Measurements from ENCODE around the gene RNF8. TPM values are rescaled to one million over a fixed set of nuclear protein-coding genes. Genes with fewer than 3 reads are reported as not detected.

The RNF8 gene
- total and polyA plus RNA-seq, 9 donors, result 13.5 to 23.1 (median 16.2) TPM

DNA sequence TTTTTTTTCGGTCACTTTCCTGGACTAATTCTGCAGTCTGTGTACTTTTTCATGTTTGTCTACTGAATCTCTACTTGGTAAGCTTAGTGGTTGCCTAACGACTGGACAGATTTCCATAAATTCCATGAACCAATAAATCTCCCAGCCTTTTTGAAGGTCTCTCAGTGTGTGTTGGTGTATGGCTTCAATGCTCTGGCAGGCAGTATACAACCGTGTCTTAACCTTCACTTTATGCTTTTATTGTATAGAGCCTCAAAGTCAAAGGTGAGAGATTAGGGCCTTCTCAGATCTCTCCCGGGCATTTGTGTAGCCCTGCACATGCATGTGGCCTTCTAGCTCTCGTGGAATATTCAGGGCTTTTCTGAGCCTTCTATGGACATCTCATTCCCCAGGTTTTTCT lies 64.9 kb downstream of the RNF8 start:
- Histone ChIP-seq H3K4me1 (ENCODE audit: control insufficient read depth, insufficient read depth, low read length) (no peaks in the 10 kb centered on the region), H3K9me3 (replicated peaks; ENCODE audit: control insufficient read depth, low read depth, low read length) (peaks cover 2% of the 10 kb centered on the region), H3K4me3 (ENCODE audit: low read length) (no peak overlapping the region), H3K36me3 (ENCODE audit: control insufficient read depth, insufficient read depth, low read length) (no peaks in the 10 kb centered on the region), H3K27ac (ENCODE audit: low read length) (no peak overlapping the region), H3K27me3 (ENCODE audit: control insufficient read depth, insufficient read depth, low read length) (no peaks in the 10 kb centered on the region)
- WGBS (ENCODE audit: insufficient coverage), result 19% methylated on average over 2 of the region's 5 CpGs
- no peak for DNase-seq

- WGBS (ENCODE audit: insufficient coverage), result 83% methylated on average over 1 of the region's 4 CpGs
- DNase-seq, result no peak
- Histone ChIP-seq H3K27ac (ENCODE audit: low read length) (no peak overlapping the region), H3K9me3 (replicated peaks; ENCODE audit: control insufficient read depth, low read depth, low read length) (no peaks in the 10 kb centered on the region), H3K36me3 (ENCODE audit: control insufficient read depth, insufficient read depth, low read length) (no peaks in the 10 kb centered on the region), H3K27me3 (ENCODE audit: control insufficient read depth, insufficient read depth, low read length) (no peaks in the 10 kb centered on the region), H3K4me1 (ENCODE audit: control insufficient read depth, insufficient read depth, low read length) (no peaks in the 10 kb centered on the region), H3K4me3 (ENCODE audit: low read length) (no peak overlapping the region)
Observed at GRCh38 chr6:37426058-37426944, 72.5 kb downstream of the RNF8 start.

GRCh38 chr6:37426945-37427510 lies 73.2 kb downstream of the RNF8 start:
- no peaks in the 10 kb centered on the region for H3K36me3 ChIP-seq (ENCODE audit: control insufficient read depth, insufficient read depth, low read length)
- H3K9me3 ChIP-seq (replicated peaks; ENCODE audit: control insufficient read depth, low read depth, low read length), result no peaks in the 10 kb centered on the region
- no peak overlapping the region for H3K4me3 ChIP-seq (ENCODE audit: low read length)
- no peaks in the 10 kb centered on the region for H3K27me3 ChIP-seq (ENCODE audit: control insufficient read depth, insufficient read depth, low read length)
- no peaks in the 10 kb centered on the region for H3K4me1 ChIP-seq (ENCODE audit: control insufficient read depth, insufficient read depth, low read length)
- H3K27ac ChIP-seq (ENCODE audit: low read length), result no peak overlapping the region
- 90% methylated on average over 2 of the region's 6 CpGs for WGBS (ENCODE audit: insufficient coverage)
- DNase-seq, result no peak

DNA sequence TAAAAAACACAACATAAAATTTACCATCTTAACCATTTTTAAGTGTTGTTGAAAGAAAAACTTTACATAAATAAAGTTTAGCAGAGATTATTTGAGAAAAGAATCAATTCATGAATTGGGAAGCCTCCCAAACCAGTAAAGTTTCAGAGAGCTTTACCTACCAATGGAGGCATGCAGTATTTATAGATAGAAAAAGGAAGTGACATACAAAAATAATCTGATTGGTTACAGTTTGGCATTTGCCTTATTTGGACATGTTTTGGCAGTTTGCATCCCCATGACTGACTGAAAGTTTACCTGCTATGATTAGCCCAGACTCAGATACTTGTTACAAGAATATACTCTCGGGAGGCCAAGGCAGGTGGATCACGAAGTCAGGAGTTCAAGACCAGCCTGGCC lies 75.6 kb downstream of the RNF8 start:
- Histone ChIP-seq H3K36me3 (ENCODE audit: control insufficient read depth, insufficient read depth, low read length) (no peaks in the 10 kb centered on the region), H3K4me3 (ENCODE audit: low read length) (no peak overlapping the region), H3K27me3 (ENCODE audit: control insufficient read depth, insufficient read depth, low read length) (no peaks in the 10 kb centered on the region), H3K4me1 (ENCODE audit: control insufficient read depth, insufficient read depth, low read length) (peaks cover 13% of the 10 kb centered on the region), H3K27ac (ENCODE audit: low read length) (no peak overlapping the region), H3K9me3 (replicated peaks; ENCODE audit: control insufficient read depth, low read depth, low read length) (no peaks in the 10 kb centered on the region)
- no peak for DNase-seq
- WGBS (ENCODE audit: insufficient coverage), result no CpG with 5 or more reads among the region's 2 CpGs

DNA sequence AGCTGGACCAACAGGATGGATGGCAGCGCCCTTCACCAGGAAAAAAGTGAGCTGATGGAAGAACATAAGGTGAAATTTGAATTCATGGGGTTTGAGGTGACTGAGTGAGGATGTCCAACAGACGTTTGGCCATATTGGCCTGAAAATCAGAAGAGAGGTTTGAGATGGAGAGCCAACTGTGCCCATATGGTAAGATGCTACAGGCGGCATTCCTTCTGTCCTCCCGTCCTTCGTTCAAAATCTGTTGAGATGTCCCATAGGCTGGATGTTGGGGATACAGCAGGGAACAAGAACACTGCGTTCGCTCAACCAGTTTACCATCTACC lies 78.8 kb downstream of the RNF8 start:
- DNase-seq, result no peak
- Histone ChIP-seq H3K27me3 (ENCODE audit: control insufficient read depth, insufficient read depth, low read length) (no peaks in the 10 kb centered on the region), H3K27ac (ENCODE audit: low read length) (peak overlapping the region; percentile 91), H3K4me1 (ENCODE audit: control insufficient read depth, insufficient read depth, low read length) (peaks cover 13% of the 10 kb centered on the region), H3K36me3 (ENCODE audit: control insufficient read depth, insufficient read depth, low read length) (peaks cover 16% of the 10 kb centered on the region), H3K9me3 (replicated peaks; ENCODE audit: control insufficient read depth, low read depth, low read length) (no peaks in the 10 kb centered on the region), H3K4me3 (ENCODE audit: low read length) (peak overlapping the region; percentile 88)
- 19% methylated on average over 2 of the region's 7 CpGs for WGBS (ENCODE audit: insufficient coverage)

GRCh38 chr6:37432916-37433656 lies 79.3 kb downstream of the RNF8 start, which contains the start of gene CMTR1:
TSS of gene CMTR1 (plus strand) at chr6:37433221. CDS start at chr6:37435630, 2,409 bp downstream.
- peaks cover 13% of the 10 kb centered on the region for H3K4me1 ChIP-seq (ENCODE audit: control insufficient read depth, insufficient read depth, low read length)
- DNase-seq, result peak; percentile 96
- peak within 1 kb of the TSS; percentile 91 for H3K27ac ChIP-seq (ENCODE audit: low read length)
- H3K9me3 ChIP-seq (replicated peaks; ENCODE audit: control insufficient read depth, low read depth, low read length), result no peaks in the 10 kb centered on the region
- H3K36me3 ChIP-seq (ENCODE audit: control insufficient read depth, insufficient read depth, low read length), result peaks cover 22% of the 10 kb centered on the region
- WGBS (ENCODE audit: insufficient coverage), result under 1% methylated on average over 49 of the region's 61 CpGs
- H3K27me3 ChIP-seq (ENCODE audit: control insufficient read depth, insufficient read depth, low read length), result no peaks in the 10 kb centered on the region
- peak within 1 kb of the TSS; percentile 88 for H3K4me3 ChIP-seq (ENCODE audit: low read length)

- Histone ChIP-seq H3K27ac (ENCODE audit: low read length) (peak overlapping the region; percentile 91), H3K9me3 (replicated peaks; ENCODE audit: control insufficient read depth, low read depth, low read length) (no peaks in the 10 kb centered on the region), H3K4me1 (ENCODE audit: control insufficient read depth, insufficient read depth, low read length) (peaks cover 13% of the 10 kb centered on the region), H3K27me3 (ENCODE audit: control insufficient read depth, insufficient read depth, low read length) (no peaks in the 10 kb centered on the region), H3K4me3 (ENCODE audit: low read length) (peak overlapping the region; percentile 88), H3K36me3 (ENCODE audit: control insufficient read depth, insufficient read depth, low read length) (peaks cover 28% of the 10 kb centered on the region)
- no peak for DNase-seq
- WGBS (ENCODE audit: insufficient coverage), result 0% methylated on average over 3 of the region's 13 CpGs
Observed at GRCh38 chr6:37433657-37434271, 80.0 kb downstream of the RNF8 start.

- Histone ChIP-seq H3K36me3 (ENCODE audit: control insufficient read depth, insufficient read depth, low read length) (peaks cover 28% of the 10 kb centered on the region), H3K27ac (ENCODE audit: low read length) (no peak overlapping the region), H3K4me3 (ENCODE audit: low read length) (no peak overlapping the region), H3K27me3 (ENCODE audit: control insufficient read depth, insufficient read depth, low read length) (no peaks in the 10 kb centered on the region), H3K9me3 (replicated peaks; ENCODE audit: control insufficient read depth, low read depth, low read length) (no peaks in the 10 kb centered on the region), H3K4me1 (ENCODE audit: control insufficient read depth, insufficient read depth, low read length) (peaks cover 13% of the 10 kb centered on the region)
- no peak for DNase-seq
- WGBS (ENCODE audit: insufficient coverage), result 63% methylated on average over 4 of the region's 4 CpGs
Observed at GRCh38 chr6:37435373-37435772, 81.6 kb downstream of the RNF8 start.

- Histone ChIP-seq H3K4me3 (ENCODE audit: low read length) (no peak overlapping the region), H3K36me3 (ENCODE audit: control insufficient read depth, insufficient read depth, low read length) (peaks cover 30% of the 10 kb centered on the region), H3K27me3 (ENCODE audit: control insufficient read depth, insufficient read depth, low read length) (no peaks in the 10 kb centered on the region), H3K4me1 (ENCODE audit: control insufficient read depth, insufficient read depth, low read length) (peaks cover 13% of the 10 kb centered on the region), H3K27ac (ENCODE audit: low read length) (no peak overlapping the region), H3K9me3 (replicated peaks; ENCODE audit: control insufficient read depth, low read depth, low read length) (no peaks in the 10 kb centered on the region)
- DNase-seq, result no peak
- WGBS (ENCODE audit: insufficient coverage), result 77% methylated on average over 5 of the region's 5 CpGs
Observed at GRCh38 chr6:37435816-37436215, 82.0 kb downstream of the RNF8 start.

GRCh38 chr6:37438930-37439329 lies 85.1 kb downstream of the RNF8 start:
- Histone ChIP-seq H3K4me1 (ENCODE audit: control insufficient read depth, insufficient read depth, low read length) (peaks cover 4% of the 10 kb centered on the region), H3K36me3 (ENCODE audit: control insufficient read depth, insufficient read depth, low read length) (peaks cover 42% of the 10 kb centered on the region), H3K27me3 (ENCODE audit: control insufficient read depth, insufficient read depth, low read length) (no peaks in the 10 kb centered on the region), H3K4me3 (ENCODE audit: low read length) (no peak overlapping the region), H3K9me3 (replicated peaks; ENCODE audit: control insufficient read depth, low read depth, low read length) (no peaks in the 10 kb centered on the region), H3K27ac (ENCODE audit: low read length) (no peak overlapping the region)
- no CpG with 5 or more reads among the region's 1 CpG for WGBS (ENCODE audit: insufficient coverage)
- DNase-seq, result no peak
